Activated CD4-positive, alpha-beta T cell treated with anti-CD3 and anti-CD28 coated beads, Interleukin-2, amount 10 ng/mL, durations not matched to agents 7 days and 5 days (primary cell): ENCODE data around the gene NLRP3. TPM values are rescaled to one million over a fixed set of nuclear protein-coding genes. Genes with fewer than 3 reads are reported as not detected.
A peak's percentile ranks its signal among the peaks of the same experiment; 100 is the strongest.

Experiments
- CTCF ChIA-PET: fragments of 350-600 bp; sonication (Branson Sonifier 250); formaldehyde crosslinking; loops from one replicate; lab custom pipeline; 2021; ENCODE audit warnings: antibody characterized with exemption; lab: Charles Lee
- POLR2A ChIA-PET: fragments of 350-600 bp; sonication (Branson Sonifier 250); formaldehyde crosslinking; loops from one replicate; lab custom pipeline; 2021; ENCODE audit warnings: antibody characterized with exemption; lab: Charles Lee
- DNase-seq: peaks from one replicate; pipeline ENCODE4 v3.0.0-alpha.2; 2020
- H3K27ac Mint-ChIP-seq: one replicate; pipeline ENCODE4 v1.8.0; 2021; ENCODE audit warnings: mild to moderate bottlenecking, moderate library complexity, mixed read lengths
- H3K27me3 Mint-ChIP-seq: one replicate; pipeline ENCODE4 v1.8.0; 2021; ENCODE audit warnings: mixed read lengths
- H3K36me3 Mint-ChIP-seq: one replicate; pipeline ENCODE4 v1.8.0; 2021; ENCODE audit warnings: low read depth, mixed read lengths
- H3K4me1 Mint-ChIP-seq: one replicate; pipeline ENCODE4 v1.8.0; 2021; ENCODE audit warnings: mixed read lengths
- H3K4me3 Mint-ChIP-seq: one replicate; pipeline ENCODE4 v1.8.0; 2021; ENCODE audit warnings: mild to moderate bottlenecking, moderate library complexity, mixed read lengths
- H3K9me3 Mint-ChIP-seq: one replicate; pipeline ENCODE4 v1.8.0; 2021; ENCODE audit warnings: mixed read lengths
- total RNA-seq, 2 experiments: library from RNA; stranded (reverse); gene quantifications; one replicate each; pipeline ENCODE4 v1.2.3, GENCODE V29; 2021

Gene NLRP3
- total RNA-seq, 2 experiments from 2014 or later: 1.4 to 2.5 TPM

DNA sequence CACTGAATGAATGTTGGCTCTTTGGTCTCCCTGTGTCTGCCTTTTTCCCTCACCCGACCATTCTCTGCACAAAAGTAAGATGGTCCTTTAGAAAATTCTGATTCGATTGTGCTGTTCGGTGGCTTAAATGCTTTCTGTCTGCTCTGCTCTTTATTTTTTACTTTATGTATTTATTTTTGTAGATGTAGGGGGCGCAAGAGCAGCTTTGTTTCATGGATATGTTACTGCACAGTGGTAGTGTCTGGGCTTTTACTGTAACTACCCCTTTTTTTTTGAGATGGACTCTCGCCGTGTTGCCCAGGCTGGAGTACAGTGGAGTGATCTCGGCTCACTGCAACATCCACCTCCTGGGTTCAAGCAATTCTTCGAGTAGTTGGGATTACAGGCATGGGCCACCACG lies 15.7 kb downstream of the NLRP3 start:
- peaks cover 8% of the 10 kb centered on the region for H3K4me1 Mint-ChIP-seq
- no peaks in the 10 kb centered on the region for H3K27me3 Mint-ChIP-seq
- H3K4me3 Mint-ChIP-seq: no peak overlapping the region
- CTCF ChIA-PET: interaction anchor here (1.0 kb wide), 1 partner anchor 38 kb away, joined by 3 read pairs; no protein-coding TSS in a partner anchor
- DNase-seq: no peak
- no peaks in the 10 kb centered on the region for H3K9me3 Mint-ChIP-seq
- no peaks in the 10 kb centered on the region for H3K36me3 Mint-ChIP-seq
- no peak overlapping the region for H3K27ac Mint-ChIP-seq
- POLR2A ChIA-PET: no interaction called here

DNA sequence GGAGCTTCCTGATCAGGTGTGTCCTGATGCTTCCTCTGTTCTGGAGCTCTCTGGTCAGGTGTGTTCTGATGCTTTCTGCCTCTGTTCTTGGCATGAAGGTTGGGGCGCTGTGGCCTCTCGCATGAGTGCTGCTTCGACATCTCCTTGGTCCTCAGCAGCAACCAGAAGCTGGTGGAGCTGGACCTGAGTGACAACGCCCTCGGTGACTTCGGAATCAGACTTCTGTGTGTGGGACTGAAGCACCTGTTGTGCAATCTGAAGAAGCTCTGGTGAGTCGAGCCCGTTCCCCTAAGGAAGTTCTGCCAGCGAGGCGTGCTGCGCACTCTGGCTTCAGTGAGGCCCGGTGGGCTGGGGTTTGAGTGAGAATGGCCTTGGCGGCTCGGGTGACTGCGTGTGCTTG lies 18.0 kb downstream of the NLRP3 start:
- peaks cover 11% of the 10 kb centered on the region for H3K4me1 Mint-ChIP-seq
- no peaks in the 10 kb centered on the region for H3K27me3 Mint-ChIP-seq
- POLR2A ChIA-PET: no interaction called here
- no peak for DNase-seq
- no peaks in the 10 kb centered on the region for H3K9me3 Mint-ChIP-seq
- H3K4me3 Mint-ChIP-seq: no peak overlapping the region
- H3K27ac Mint-ChIP-seq: no peak overlapping the region
- H3K36me3 Mint-ChIP-seq: no peaks in the 10 kb centered on the region
- CTCF ChIA-PET: interaction anchor here (1.0 to 1.5 kb wide), 3 partner anchors 9 to 102 kb away, joined by 3 read pairs; partner anchors contain the start of gene OR2C3

GRCh38 chr1:247435030-247435758 lies 19.2 kb downstream of the NLRP3 start:
- Mint-ChIP-seq H3K36me3 (no peaks in the 10 kb centered on the region), H3K4me3 (no peak overlapping the region), H3K27me3 (no peaks in the 10 kb centered on the region), H3K9me3 (no peaks in the 10 kb centered on the region), H3K4me1 (peaks cover 11% of the 10 kb centered on the region), H3K27ac (no peak overlapping the region)
- DNase-seq: no peak
- CTCF ChIA-PET: no interaction called here
- POLR2A ChIA-PET: no interaction called here

DNA sequence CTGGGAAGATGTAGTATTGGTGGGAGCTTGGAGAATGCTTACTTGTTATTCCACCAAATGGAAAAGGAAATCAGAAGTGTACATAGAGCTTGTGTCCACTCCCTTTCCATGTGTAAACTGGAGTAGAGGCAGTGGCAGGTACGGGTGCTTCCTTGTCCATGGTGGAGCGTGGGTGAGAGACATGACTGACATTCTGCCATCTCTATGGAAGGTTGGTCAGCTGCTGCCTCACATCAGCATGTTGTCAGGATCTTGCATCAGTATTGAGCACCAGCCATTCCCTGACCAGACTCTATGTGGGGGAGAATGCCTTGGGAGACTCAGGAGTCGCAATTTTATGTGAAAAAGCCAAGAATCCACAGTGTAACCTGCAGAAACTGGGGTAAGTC lies 19.8 kb downstream of the NLRP3 start:
- CTCF ChIA-PET: no interaction called here
- POLR2A ChIA-PET: no interaction called here
- no peaks in the 10 kb centered on the region for H3K9me3 Mint-ChIP-seq
- DNase-seq: no peak
- peaks cover 11% of the 10 kb centered on the region for H3K4me1 Mint-ChIP-seq
- H3K27me3 Mint-ChIP-seq: no peaks in the 10 kb centered on the region
- no peaks in the 10 kb centered on the region for H3K36me3 Mint-ChIP-seq
- no peak overlapping the region for H3K4me3 Mint-ChIP-seq
- no peak overlapping the region for H3K27ac Mint-ChIP-seq

- Mint-ChIP-seq H3K27me3 (no peaks in the 10 kb centered on the region), H3K36me3 (no peaks in the 10 kb centered on the region), H3K4me1 (peaks cover 11% of the 10 kb centered on the region), H3K27ac (peak overlapping the region; percentile 27), H3K9me3 (no peaks in the 10 kb centered on the region), H3K4me3 (no peak overlapping the region)
- ChIA-PET POLR2A (interaction anchor here (0.5 kb wide), 1 partner anchor 9 kb away, joined by 3 read pairs; no protein-coding TSS in a partner anchor), CTCF (interaction anchor here (1.9 kb wide), 1 partner anchor 12 kb away, joined by 4 read pairs; no protein-coding TSS in a partner anchor)
- no peak for DNase-seq
These were observed 21.9 kb downstream of the NLRP3 start for GRCh38 chr1:247437551-247438505.

DNA sequence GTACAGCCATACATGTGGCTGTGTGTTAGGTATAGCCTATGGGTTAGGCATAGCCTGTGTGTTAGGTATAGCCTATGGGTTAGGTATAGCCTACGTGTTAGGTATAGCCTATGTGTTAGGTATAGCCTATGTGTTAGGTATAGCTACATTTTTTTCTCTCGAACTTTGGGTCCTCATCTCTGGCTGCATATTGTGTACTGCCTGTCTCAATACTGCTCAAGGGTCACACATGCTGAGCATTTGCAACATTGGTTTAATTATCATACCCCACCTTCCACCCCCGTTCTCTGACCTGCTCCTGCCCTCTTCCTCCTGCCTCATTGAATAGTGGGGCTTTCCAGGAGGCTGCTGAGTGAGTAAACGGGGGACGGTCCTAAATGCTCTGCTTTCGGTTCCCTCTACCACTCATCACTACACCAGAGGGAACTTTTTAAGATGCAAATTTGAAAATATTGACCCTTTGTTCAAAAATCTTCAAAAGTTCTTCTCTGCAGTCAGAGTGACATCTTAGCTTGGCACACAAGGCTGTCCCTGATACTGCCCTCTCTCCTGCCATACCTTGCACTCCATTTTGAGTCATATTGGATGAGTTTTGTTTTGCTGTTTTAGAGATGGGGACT lies 24.1 kb downstream of the NLRP3 start:
- DNase-seq: no peak
- Mint-ChIP-seq H3K36me3 (no peaks in the 10 kb centered on the region), H3K4me1 (peaks cover 11% of the 10 kb centered on the region), H3K9me3 (no peaks in the 10 kb centered on the region), H3K4me3 (no peak overlapping the region), H3K27me3 (no peaks in the 10 kb centered on the region), H3K27ac (no peak overlapping the region)
- CTCF ChIA-PET: no interaction called here
- POLR2A ChIA-PET: no interaction called here

GRCh38 chr1:247441606-247442005 lies 25.6 kb downstream of the NLRP3 start:
- Mint-ChIP-seq H3K4me3 (no peak overlapping the region), H3K4me1 (peaks cover 3% of the 10 kb centered on the region), H3K9me3 (no peaks in the 10 kb centered on the region), H3K36me3 (no peaks in the 10 kb centered on the region), H3K27ac (no peak overlapping the region), H3K27me3 (no peaks in the 10 kb centered on the region)
- POLR2A ChIA-PET: interaction anchor here (0.6 kb wide), 1 partner anchor 11 kb away, joined by 3 read pairs; no protein-coding TSS in a partner anchor
- DNase-seq: no peak
- CTCF ChIA-PET: interaction anchor here (1.2 kb wide), 1 partner anchor 12 kb away, joined by 3 read pairs; no protein-coding TSS in a partner anchor

DNA sequence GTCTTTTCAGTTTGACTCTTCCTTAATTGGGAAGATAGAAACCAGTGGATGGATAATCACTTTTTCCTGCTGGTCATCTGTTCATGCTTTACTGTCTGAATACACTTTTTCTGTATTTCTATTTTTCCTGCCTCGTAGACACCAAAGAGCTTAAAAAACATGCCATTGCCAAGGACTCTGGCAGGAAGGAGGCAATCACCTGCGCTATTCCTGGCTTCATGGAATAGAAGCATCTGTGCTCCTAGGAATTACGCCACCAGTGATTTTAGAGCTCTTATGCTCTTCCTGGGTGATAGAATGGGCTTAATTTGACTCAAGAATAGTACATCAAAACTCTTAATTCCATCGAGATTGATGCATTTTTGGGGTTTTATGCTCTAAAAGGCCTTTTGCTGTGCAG lies 26.2 kb downstream of the NLRP3 start:
- no peak for DNase-seq

GRCh38 chr1:247443641-247444040 lies 27.7 kb downstream of the NLRP3 start:
- Mint-ChIP-seq H3K36me3 (no peaks in the 10 kb centered on the region), H3K4me1 (peaks cover 1% of the 10 kb centered on the region), H3K27me3 (no peaks in the 10 kb centered on the region), H3K4me3 (no peak overlapping the region), H3K9me3 (no peaks in the 10 kb centered on the region), H3K27ac (no peak overlapping the region)
- DNase-seq: no peak
- ChIA-PET CTCF (no interaction called here), POLR2A (no interaction called here)

More for the DNA sequence above, 26.2 kb downstream of the NLRP3 start:
- H3K27ac Mint-ChIP-seq: no peak overlapping the region
- no peaks in the 10 kb centered on the region for H3K36me3 Mint-ChIP-seq
- no peak overlapping the region for H3K4me3 Mint-ChIP-seq
- peaks cover 3% of the 10 kb centered on the region for H3K4me1 Mint-ChIP-seq
- H3K9me3 Mint-ChIP-seq: no peaks in the 10 kb centered on the region
- ChIA-PET CTCF (interaction anchor here (1.2 kb wide), 1 partner anchor 11 kb away, joined by 3 read pairs; no protein-coding TSS in a partner anchor), POLR2A (interaction anchor here (0.6 kb wide), 1 partner anchor 11 kb away, joined by 3 read pairs; no protein-coding TSS in a partner anchor)
- H3K27me3 Mint-ChIP-seq: no peaks in the 10 kb centered on the region

GRCh38 chr1:247444571-247444970 lies 28.6 kb downstream of the NLRP3 start:
- POLR2A ChIA-PET: no interaction called here
- H3K27me3 Mint-ChIP-seq: no peaks in the 10 kb centered on the region
- H3K36me3 Mint-ChIP-seq: no peaks in the 10 kb centered on the region
- no peaks in the 10 kb centered on the region for H3K4me1 Mint-ChIP-seq
- no peak overlapping the region for H3K4me3 Mint-ChIP-seq
- CTCF ChIA-PET: no interaction called here
- no peak overlapping the region for H3K27ac Mint-ChIP-seq
- H3K9me3 Mint-ChIP-seq: no peaks in the 10 kb centered on the region
- no peak for DNase-seq

GRCh38 chr1:247445526-247446356 lies 29.8 kb downstream of the NLRP3 start:
- Mint-ChIP-seq H3K27me3 (no peaks in the 10 kb centered on the region), H3K4me1 (no peaks in the 10 kb centered on the region), H3K9me3 (no peaks in the 10 kb centered on the region), H3K27ac (no peak overlapping the region), H3K4me3 (no peak overlapping the region), H3K36me3 (no peaks in the 10 kb centered on the region)
- ChIA-PET POLR2A (no interaction called here), CTCF (no interaction called here)
- DNase-seq: no peak
